GF-D8 (cell line): ENCODE measurements around the gene MIOX.
"Not testable (repeated sequence)": the region's sequence is repeated elsewhere in the genome, so short reads cannot be mapped to it uniquely, and the experiment has no call there.

Experiments used
- DNase-seq: peaks from one replicate; lab custom pipeline; 2025; lab: John Stamatoyannopoulos, UW

The MIOX gene

DNA sequence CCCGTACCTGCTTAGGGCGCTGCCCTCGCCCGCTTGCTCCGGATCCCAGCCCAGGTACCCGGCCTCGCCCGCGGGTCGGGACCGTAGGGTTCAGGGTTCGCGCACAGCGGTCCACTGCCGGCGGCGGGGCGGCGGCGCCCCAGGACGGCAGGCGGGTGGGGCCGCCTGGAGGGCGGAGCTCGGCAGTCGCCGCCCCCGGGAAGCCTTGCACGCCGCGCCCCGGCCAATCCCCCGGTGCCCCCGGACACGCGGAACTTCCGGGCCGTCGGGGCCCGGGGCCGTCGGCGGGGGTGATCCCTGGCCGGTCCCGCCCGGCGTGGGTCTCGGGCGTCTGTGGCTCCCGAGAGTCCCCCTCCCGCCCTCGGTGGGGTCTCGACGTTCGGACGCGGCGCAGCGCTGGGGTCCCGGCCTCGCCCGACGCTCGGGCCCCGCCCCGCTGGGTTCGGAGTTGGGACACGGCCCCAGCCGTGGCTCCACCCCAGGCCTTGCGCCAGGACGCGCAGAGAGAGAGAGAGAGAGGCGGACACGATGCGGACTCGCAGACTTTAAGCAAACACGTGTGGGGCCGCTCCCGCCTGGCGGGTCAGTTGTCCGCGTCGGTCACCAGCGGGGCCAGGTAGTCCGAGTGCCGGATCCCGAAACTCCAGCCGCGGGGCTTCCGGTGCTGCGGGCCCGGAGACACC lies 43.4 kb downstream of the MIOX start, which contains the start of gene TYMP:
Gene TYMP, minus strand, starts transcription at position 116 of the 683 bp plus-strand sequence. CDS start 303 bp downstream, outside the sequence.
- no peak for DNase-seq

GRCh38 chr22:50530580-50530876 lies 43.9 kb downstream of the MIOX start:
- no peak for DNase-seq

- no peak for DNase-seq
Measured at GRCh38 chr22:50530877-50531545, 44.4 kb downstream of the MIOX start.

DNA sequence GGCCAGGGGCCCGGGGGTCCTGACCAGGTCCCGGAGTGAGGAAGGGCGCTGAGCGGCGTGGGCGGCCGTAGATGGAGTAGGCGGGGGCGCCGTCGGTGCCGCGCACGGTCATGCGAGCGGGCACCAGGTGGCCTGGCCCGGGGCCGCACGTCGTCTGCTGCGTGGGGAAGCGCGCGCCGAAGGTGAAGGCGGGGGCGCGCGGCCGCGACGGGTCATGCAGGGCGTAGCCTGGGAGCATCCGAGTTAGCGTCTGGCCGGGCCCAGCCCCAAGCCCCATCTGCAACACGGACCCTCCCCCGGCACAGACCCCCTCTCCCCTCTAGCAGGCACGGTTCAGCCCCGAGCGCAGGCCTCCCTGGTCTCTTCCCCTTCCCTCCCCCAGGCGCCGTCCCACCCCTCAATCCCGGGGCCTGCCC lies 44.9 kb downstream of the MIOX start:
- DNase-seq: no peak

- no peak for DNase-seq
Measured at GRCh38 chr22:50531962-50532674, 45.5 kb downstream of the MIOX start.

DNA sequence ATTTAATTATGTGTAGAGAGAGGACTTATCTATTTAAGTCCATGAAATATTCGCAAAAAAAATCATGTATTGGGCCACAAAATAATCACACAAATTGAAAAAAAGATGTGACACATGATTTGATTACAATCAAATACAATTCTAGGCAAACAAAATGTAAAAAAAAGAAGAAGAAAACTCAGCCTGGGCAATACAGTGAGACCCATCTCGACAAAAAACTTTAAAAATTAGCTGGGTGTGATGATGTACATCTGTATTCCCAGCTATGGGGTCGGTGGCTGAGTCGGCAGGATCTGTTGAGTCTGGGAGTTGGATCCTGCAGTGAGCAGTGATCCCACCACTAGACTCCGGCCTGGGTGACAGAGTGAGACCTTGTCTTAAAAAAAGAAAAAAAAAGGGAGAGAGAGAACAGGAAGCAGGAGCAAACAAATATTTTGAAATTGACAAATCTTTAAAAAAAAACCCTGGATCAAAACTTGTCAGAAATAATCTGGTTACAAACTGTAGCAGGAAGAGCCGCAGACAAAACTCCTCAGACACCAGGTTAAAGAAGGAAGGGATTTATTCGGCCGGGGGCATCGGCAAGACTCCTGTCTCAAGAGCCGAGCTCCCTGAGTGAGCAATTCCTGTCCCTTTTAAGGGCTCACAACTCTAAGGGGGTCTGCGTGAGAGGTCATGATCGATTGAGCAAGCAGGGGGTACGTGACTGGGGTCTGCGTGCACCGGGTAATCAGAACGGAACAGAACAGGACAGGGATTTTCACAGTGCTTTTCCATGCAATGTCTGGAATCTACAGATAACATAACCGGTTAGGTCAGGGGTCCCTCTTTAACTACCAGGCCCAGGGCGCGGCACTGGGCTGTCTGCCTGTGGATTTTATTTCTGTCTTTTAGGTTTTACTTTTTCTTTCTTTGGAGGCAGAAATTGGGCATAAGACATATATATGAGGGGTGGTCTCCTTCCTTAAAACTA lies 46.5 kb downstream of the MIOX start:
- no peak for DNase-seq

DNA sequence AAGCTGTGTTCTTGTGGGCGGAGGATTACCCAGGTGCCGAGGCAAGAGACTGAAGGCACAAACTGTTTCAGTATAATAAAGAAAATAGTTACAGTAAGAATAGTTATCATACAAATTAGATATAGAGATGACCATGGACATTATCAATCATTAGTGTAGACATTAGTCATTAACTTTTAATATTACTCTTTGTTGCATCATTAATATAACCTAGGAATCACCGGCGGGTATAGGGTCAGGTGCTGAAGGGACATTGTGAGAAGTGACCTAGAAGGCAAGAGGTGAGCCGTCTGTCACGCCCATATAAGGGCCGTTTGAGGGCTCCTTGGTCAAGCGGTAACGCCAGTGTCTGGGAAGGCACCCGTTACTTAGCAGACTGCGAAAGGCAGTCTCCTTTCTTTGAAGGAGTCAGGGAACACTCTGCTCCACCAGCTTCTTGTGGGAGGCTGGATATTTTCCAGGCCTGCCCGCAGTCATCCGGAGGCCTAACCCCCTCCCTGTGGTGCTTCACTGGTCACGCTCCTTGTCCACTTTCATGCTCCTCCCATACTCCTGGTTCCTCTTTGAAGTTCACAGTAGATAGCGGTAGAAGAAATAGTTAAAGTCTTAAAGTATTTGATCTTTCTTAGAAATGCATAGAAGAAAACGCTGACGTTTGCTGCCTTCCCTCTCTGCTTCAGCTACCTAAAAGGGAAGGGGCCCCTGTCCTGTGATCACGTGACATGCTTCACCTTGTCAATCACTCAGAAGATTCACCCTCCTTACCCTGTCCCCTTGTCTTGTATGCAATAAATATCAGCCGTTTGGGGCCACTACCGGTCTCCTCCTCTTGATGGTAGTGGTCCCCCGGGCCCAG lies 47.4 kb downstream of the MIOX start:
- not testable (repeated sequence) for DNase-seq

DNA sequence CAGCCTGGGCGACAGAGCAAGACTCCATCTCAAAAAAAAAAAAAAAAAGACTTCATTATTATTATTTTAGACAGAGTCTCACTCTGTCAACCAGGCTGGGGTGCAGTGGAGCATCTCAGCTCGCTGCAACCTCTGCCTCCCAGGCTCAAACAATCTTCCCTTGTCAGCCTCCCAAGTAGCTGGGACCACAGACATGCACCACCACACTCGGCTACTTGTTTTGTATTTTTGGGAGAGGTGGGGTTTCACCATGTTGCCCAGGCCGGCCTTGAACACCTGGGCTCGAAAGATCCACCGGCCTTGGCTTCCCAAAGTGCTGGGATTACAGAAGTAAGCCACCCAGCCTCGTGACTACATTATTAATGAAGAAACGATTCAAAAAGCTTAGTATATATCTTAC lies 48.5 kb downstream of the MIOX start:
- no peak for DNase-seq

DNA sequence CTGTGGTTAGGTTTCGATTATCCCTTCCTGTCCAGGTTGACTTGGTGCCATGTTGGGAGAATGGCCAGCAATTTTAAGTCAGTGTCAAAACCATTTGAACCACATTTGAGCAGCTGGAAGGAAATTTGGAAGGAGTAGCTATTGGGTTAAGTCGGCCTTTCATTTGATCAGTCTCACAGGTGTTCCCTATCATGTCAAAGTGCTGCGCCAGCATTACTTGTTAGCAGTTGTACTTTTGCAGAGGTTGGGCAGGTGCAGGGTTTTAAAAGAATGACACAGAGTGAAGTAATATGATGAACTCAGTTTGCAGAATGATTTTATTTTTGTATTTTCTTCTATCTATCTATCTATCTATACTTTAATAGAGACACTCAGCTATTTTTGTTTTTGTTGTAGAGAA lies 49.6 kb downstream of the MIOX start:
- DNase-seq: no peak

GRCh38 chr22:50537765-50538164 lies 51.1 kb downstream of the MIOX start:
- no peak for DNase-seq
